Left cardiac atrium (tissue), 4 donors: ENCODE results near the gene SEMA4A. TPM values are rescaled to one million over a fixed set of nuclear protein-coding genes. Genes with fewer than 3 reads are reported as not detected.
A peak's percentile ranks its signal among the peaks of the same experiment; 100 is the strongest.

Experiments used
- ATAC-seq, 2 donors: fragments of 200-7000 bp; cut with Tn5 transposase; one replicate each; pipeline ENCODE4 v1.9.1; 2020; ENCODE audit warnings: mild to moderate bottlenecking in 2 of 2, moderate library complexity in 2 of 2
- DNase-seq: peaks from one replicate; pipeline ENCODE4 v3.0.0-alpha.2; 2020
- intact Hi-C, 2 donors: fragments of 100-400 bp; cut with DNase I; formaldehyde crosslinking; loops; one replicate each; pipeline versions ENCODE4 v1.14.1 to v1.15.1; 2022 to 2023
- total RNA-seq, 2 donors: library from RNA; stranded (reverse); fragmentation: NEBNext Ultra II Directional; extraction: Animal tissue kit (Norgen Biotek cat#: 25700); gene quantifications; one replicate each; pipeline ENCODE4 v1.2.1, GENCODE V29; 2021
- donor health status: DM: no; HTN: yes; CAD: no.
- donor health status: DM: no; HTN: yes; CAD: no; lungs with severe emphysema.
- donor health status: DM: yes; HTN: yes; CAD: no.
- donor health status: Dilated cardiomyopathy.

The SEMA4A gene
- total RNA-seq, 2 donors from 2014 or later = 2.7 to 3.8 TPM

DNA sequence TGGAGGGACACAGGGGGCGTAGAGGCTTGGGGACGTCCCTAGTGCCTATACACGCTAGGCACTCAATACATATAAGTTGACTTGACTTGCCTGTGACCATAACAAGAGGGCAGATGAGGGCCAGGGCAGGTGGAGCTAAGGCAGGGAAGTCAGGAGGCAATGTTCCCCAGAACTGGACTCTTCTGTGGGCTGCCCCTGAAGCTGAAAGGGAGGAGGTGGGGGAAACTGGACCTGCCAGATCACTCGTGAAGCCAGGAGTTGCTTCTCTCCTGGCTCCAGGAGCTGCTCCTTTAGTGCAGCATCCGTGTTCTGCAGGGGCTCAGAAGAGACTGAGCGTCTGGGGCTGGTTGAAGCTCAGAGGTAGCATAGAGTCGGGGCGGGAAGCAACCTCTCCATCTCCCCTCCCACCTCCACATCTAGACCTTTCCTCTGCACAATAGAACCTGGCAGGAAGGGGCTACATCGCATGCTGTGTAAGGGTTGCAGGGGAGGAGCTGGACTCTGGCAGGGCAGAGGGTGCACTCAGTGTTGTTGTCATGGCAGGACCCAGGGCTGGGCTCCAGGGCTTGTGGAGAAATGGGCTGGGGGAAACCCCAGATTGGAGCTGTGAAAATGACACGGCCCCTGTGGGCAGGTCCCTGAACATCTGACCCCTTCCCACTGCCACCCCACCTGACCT, 2.9 kb upstream of the SEMA4A start:
- ATAC-seq (no peak), DNase-seq (no peak)
- intact Hi-C loops = no loop called here

DNA sequence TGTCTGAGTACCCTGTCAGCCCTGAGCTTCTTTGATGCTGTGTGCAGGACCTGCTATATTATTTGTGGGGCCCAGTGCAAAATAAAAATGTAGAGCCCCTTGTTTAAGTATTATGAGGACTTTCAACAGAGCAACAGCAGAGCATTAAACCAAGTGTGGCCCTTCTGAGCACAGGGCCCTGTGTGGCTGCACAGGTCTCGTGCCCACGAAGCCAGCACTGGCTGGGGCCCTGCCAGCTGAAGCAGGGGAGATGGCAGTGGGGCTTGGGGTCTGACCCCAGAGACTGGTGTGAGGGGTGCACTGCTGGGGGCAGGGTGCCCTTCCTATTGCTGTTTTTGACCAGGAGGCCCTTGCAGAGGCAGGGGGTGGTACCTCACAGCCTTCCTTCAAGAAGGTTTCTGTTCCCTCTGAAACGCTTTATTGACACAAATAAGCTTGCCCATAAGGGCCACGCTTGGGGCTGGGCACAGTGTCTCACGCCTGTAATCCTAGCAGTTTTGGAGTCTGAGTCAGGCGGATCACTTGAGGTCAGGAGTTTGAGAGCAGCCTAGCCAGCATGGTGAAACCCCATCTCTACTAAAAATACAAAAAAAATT, 2.2 kb upstream of the SEMA4A start:
- no peak for DNase-seq
- intact Hi-C loops = no loop called here
- ATAC-seq = no peak

DNA sequence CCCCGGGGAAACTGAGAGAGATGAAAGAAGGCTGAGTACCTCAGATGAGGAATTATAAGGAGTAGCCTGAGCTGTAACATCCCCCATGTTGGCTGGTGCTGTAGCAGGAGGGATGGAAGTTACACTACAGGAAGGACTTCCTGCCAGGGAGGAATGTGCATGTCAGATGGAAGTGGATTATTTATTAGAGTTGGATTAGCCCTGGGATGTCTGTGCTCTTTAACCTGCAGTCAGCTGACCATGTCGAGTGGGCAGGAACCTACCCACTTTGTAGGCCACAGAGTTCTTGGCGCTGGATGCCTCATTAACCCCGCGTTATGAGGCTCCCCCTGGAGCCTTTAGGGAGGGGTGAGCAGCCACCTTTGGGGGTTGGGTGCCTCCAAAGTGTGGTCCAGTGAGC, 757 bp upstream of the SEMA4A start:
- intact Hi-C loops = no loop called here
- no peak for ATAC-seq
- DNase-seq = no peak

DNA sequence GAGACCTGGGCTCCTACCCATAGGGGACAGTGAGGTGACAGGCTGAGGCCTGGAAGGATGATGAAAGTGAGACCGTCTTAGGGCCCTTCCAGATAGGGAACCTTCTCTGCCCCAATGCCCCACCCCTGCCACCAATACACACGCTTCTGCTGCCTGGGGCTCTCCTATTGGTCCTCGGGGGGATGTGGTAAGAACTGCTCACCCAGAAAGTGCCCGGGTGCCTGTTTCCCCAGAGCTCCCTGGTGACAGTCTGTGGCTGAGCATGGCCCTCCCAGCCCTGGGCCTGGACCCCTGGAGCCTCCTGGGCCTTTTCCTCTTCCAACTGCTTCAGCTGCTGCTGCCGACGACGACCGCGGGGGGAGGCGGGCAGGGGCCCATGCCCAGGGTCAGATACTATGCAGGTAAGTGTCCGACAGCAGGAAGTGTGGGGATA, 948 bp downstream of the SEMA4A start:
- ATAC-seq (peak; percentile 7 to 38), DNase-seq (no peak)
- intact Hi-C loops = no loop called here

DNA sequence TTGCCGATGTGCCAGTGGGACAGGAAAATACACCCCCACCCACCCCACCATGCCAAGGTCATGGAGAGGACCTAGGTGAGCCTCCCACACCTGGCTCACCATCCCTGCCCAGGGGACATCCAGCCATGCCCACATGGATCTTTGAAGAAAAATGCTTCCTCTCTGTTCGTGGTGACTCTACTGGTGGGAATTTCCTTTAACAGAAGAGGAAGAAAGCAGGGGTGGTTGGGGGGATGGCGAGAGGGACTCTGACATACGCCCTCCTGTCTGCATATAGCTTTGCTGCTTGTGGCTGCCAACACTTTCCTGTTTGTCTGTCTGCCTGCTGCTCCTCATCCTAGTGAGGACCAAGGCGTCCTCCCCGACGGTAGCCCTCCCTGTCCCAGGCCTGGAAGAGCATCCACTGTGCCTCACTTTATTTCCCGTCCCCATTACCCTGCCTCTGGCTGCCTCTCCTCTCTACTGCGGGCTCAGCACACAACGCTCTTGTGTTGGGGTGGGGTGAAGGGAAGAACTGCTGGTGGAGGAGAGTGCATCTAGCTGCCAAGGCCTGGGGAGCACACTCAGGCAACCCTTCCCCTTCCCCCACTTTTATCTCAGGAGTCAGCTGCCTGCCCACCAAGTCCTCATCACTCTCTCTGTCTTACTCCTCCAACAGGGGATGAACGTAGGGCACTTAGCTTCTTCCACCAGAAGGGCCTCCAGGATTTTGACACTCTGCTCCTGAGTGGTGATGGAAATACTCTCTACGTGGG, 2.5 kb downstream of the SEMA4A start:
- no peak for DNase-seq
- ATAC-seq = no peak
- intact Hi-C loops = no loop called here

DNA sequence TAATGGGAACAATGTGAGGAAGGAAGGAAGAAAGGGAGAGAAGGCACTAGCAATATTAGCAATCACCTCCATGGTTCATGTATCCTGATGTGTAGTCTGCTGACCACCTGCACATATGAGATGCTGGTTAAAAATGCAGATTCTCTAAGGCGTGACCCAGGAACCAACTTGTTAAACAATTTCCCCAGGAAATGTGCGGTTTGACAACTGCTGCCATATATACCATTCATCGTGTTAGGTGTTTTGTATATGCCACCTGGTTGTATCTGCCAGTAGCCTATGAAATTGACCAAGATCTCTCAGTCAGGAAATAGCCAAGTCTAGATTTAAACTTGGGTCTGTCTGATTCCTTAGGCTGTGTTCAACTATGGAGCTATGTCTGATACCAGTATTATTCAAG, 4.1 kb downstream of the SEMA4A start:
- ATAC-seq (no peak), DNase-seq (no peak)
- intact Hi-C loops = no loop called here

DNA sequence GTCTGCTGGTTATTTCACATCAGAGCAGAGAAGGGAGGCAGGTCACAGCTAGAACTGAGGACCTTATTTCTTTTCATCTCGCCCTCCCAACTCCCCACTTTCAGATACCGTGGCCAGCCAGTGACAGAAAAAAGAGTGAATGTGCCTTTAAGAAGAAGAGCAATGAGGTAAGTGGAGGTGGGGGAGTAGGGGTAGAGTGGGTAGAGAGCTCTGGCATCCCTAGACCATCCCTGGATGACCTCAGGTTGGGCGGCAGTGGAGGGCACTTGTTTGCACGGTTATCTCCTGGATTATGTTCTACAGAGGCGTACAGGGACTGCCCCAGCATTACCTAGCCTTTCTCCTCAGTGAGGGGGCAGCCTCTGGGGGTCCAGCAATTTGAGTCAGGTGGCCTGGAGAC, 4.6 kb downstream of the SEMA4A start:
- DNase-seq = no peak
- ATAC-seq = no peak
- intact Hi-C loops = no loop called here

DNA sequence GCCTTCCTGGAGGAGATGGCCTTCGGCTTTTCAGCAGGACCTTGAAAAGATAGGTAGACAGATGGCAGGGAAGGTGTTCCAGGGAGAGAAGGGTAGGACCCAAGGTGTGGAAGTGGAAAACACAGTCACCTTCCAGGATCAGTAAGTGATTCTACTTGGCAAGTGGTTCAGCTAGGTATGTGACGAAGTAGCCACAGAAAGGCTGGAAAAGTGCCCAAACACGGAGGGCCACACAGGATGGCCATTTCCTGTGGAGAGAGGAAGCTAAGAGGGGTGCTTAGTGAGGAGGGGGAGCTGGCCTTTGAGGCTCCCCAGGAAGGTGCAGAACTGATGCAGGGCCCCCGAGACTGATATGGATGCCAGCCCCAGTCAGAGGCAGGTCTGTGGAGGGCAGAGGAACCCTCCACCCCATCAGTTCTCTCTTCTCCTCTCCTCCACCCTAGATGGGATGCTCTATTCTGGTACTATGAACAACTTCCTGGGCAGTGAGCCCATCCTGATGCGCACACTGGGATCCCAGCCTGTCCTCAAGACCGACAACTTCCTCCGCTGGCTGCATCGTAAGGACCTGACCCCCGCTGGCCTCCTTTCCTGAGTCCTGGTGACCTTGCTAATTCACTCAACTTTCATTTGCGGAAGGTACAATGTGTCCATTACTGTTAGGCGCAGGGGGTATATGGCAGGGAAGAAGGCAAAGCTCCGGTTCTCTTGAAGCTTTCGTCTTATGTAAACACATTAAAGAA, 6.8 kb downstream of the SEMA4A start:
- DNase-seq (peak; percentile 71), ATAC-seq (peak; percentile 36 to 58)
- intact Hi-C loops = loop anchor here in 1 of 2 donors (5.0 kb wide), 1 partner anchor 52 kb away; the partner anchor contains the start of gene PMF1

DNA sequence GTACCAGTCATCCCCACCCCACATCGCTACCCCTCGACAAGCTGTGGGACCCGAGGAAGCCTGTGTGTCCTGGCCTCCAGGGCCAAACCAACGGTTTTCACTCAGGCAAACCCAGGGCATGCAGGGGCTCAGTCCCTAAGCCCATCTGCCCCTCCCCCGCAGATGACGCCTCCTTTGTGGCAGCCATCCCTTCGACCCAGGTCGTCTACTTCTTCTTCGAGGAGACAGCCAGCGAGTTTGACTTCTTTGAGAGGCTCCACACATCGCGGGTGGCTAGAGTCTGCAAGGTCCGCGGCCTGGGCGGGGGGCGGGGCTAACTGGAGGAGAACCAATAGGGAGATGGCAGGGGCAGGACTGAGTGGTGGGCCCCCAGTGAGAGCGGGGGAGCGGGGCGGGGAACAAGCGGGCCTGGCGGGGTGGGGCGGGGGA, 7.4 kb downstream of the SEMA4A start:
- peak; percentile 87 to 91 for ATAC-seq
- DNase-seq = peak; percentile 93
- intact Hi-C loops = loop anchor here in 1 of 2 donors (5.0 kb wide), 1 partner anchor 52 kb away; the partner anchor contains the start of gene PMF1

DNA sequence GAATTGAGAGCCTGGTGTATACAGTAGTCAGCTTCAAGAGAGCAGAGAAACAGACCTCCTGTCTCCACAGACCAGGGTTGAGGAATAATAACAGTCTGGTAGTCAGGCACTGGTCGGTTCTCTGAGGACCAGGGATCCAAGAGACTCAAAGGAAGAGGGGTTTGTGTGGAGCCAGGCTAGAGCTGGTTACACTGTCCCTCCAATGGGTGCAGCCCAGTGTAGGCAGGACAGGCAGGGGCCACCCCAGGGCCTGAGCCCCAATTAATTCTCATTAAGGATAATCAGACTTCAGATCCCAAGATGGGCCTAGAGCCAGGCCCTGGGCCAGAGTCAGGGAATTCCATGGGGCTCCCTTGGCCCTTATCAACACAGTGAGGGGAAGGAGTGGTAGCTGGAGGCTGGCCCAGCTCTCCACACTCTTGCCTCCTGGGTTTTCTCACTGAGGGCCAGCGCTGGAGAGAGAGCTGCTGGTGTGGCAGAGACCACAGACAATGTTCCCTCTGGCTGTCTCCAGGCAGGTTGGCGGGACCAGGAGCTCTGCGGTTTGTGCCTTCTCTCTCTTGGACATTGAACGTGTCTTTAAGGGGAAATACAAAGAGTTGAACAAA, 9.1 kb downstream of the SEMA4A start:
- ATAC-seq = peak; percentile 49
- intact Hi-C loops = loop anchor here in 1 of 2 donors (5.0 kb wide), 1 partner anchor 50 kb away; the partner anchor contains the start of gene PMF1
- no peak for DNase-seq

DNA sequence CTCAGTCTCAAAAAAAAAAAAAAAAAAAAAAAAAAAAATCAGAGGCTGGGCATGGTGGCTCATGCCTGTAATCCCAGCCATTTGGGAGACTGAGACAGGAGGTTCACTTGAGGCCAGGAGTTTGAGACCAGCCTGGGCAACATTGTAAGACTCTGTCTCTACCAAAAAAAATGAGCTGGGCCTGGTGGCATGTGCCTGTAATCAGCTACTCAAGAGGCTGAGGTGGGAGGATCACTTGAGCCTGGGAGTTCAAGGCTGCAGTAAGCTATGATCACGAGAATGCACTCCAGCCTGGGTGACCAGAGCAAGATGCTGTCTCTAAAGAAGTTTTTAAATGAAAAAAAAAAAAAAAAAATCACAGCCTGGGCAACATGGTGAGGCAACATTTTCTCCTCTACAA, 10.3 kb downstream of the SEMA4A start:
- no peak for ATAC-seq
- DNase-seq = no peak
- intact Hi-C loops = loop anchor here in 1 of 2 donors (5.0 kb wide), 1 partner anchor 49 kb away; the partner anchor contains the start of gene PMF1

DNA sequence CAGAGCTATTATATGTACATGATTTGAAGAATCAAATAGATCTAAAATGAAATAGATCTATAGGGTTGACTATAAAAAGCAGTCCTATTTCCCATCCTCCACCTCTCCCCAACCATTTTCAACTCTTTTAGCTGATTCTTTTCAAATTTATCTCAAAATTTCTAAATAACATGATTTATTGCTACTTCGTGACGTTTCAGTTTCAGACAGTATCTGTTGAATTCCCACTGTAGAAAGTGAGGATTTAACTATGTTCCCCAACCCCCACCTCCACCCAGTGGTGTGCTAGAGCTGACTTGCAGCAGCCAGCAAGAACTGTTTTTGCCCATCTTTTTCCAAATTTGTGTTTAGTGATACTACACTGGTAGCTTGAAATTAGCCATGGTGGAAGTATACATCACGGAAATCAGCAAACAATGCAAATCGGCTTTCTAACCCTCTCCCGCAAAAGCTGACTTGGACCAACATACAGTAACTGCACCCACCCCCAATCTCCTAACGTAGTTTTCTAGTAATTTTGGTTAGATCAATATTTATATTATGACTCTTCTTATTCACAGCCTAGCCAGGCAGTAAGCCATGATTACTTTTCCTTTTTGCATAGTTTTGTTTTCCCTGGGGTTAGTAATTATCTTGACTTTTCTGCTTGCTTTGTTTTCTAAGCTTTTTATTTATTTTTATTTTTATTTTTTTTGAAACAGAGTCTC, 10.9 kb downstream of the SEMA4A start:
- DNase-seq = no peak
- no peak for ATAC-seq
- intact Hi-C loops = loop anchor here in 1 of 2 donors (5.0 kb wide), 1 partner anchor 48 kb away; the partner anchor contains the start of gene PMF1

DNA sequence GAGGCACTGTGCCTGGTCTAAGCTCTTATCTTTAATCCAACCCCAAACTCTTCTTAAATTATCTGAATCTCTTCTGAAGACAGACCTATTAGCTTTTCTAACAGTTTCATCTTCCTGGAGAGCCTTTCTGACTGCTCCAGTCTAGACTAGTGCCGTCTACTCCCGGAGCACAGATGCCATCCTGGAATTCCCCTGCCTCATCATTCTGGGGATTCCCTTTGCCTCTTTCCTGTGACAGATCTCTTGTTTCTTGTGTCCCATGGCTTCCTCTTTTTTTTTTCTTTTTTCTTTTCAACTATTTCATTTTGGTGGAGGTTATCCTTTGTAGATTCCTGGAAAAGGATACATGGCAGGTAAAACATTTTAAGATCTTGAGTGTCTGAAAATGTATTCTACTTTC, 11.7 kb downstream of the SEMA4A start:
- intact Hi-C loops = no loop called here
- DNase-seq = no peak
- ATAC-seq = no peak

DNA sequence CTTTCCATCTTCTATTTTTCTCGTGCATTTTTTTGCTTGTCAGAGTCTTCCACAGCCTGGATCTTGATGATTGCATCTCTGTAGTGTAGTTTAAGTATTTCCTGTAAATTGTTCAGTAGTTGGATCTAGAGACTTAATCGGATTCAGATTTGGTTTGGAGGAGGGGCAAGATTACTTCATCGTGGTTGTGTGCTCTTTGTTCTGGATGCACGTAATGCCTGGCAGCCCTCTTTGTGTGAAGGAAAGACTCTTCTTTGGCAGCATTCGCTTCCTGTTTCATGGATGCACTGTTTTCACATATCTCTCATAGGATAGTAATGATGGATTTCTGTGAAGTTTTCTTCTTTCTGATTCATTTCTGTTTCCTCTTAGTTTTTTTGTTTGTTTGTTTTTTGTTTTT, 14.2 kb downstream of the SEMA4A start:
- DNase-seq (no peak), ATAC-seq (no peak)
- intact Hi-C loops = no loop called here

DNA sequence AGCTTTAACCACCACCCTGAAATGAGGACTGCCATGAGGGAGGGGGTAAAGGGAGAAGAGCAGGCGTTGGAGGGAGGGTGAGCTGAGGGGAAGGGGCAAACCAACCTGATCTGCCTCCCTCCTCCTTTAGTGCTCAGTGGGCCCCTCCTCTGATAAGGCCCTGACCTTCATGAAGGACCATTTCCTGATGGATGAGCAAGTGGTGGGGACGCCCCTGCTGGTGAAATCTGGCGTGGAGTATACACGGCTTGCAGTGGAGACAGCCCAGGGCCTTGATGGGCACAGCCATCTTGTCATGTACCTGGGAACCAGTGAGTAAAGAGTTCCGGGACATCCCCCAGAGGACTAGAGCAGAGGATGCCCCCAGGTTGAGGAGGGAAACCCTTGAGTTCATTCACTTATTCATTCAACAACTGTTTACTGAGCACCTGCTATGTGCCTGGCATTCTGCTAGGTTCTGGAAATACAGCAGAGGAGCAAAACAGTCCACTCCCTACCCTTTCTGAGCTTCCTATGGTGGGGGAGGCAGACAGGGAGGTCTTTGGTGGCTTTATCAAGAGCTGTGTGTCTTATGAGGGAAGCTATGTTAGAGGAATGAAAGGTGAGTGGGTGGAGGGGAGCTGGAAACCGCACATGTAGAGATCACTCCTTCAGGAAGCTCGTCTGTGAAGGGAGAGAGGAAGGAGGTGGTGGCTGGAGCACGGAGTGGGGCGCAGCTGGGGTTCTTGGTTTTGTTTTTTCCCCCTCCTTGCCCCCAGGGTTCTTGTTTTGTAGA, 19.5 kb downstream of the SEMA4A start:
- no peak for ATAC-seq
- no peak for DNase-seq
- intact Hi-C loops = no loop called here

DNA sequence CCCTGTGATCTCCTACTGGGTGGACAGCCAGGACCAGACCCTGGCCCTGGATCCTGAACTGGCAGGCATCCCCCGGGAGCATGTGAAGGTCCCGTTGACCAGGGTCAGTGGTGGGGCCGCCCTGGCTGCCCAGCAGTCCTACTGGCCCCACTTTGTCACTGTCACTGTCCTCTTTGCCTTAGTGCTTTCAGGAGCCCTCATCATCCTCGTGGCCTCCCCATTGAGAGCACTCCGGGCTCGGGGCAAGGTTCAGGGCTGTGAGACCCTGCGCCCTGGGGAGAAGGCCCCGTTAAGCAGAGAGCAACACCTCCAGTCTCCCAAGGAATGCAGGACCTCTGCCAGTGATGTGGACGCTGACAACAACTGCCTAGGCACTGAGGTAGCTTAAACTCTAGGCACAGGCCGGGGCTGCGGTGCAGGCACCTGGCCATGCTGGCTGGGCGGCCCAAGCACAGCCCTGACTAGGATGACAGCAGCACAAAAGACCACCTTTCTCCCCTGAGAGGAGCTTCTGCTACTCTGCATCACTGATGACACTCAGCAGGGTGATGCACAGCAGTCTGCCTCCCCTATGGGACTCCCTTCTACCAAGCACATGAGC, 23.3 kb downstream of the SEMA4A start:
- intact Hi-C loops = no loop called here
- ATAC-seq (no peak), DNase-seq (no peak)

DNA sequence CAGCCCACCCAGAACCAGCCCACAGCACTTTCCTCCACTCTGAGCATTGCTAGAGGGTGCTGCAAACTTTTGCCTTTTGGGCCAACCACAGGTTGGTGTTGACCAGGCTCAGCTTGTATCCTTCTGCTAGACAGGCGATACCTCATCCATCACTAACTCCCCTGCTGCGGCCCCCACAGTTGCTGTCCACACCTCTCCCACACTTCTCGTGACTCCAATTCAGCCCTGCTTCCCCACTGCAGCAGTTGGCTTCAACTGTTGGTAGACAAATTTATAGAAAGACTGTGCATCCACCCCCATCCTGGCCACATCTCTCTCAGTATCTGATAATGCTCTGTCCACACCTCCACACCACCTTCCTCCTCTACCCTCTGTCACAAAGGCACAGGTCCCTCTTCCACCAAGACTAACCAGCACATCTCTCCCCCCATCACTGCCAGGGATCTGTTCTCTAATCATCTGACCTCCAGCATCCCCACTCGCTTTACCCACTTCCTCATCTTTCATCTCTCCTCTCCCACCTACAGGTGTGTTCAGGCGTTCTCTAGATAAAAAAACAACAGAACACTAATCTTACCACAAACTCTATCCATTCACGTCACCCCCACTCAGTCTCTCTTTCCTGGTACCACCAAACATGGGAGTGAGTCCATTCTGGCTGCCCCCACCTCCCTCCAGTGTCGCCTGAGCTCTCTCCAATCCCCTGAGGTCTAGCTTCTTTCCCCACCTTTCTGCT, 24.7 kb downstream of the SEMA4A start:
- intact Hi-C loops = no loop called here
- no peak for DNase-seq
- no peak for ATAC-seq
